VCaP (cell line): Measurements from ENCODE around the gene CCDC141.
"Not testable (repeated sequence)": the region's sequence is repeated elsewhere in the genome, so short reads cannot be mapped to it uniquely, and the experiment has no call there.

Experiments
- H3K27ac ChIP-seq: fragments of 450-650 bp; 2 replicates; pipeline ENCODE4 v1.5.1; 2017
- TF ChIP-seq, protein P1 (sequence below): fragments of 450-650 bp; conservative IDR thresholded peaks from 2 replicates; pipeline ENCODE4 v1.5.1; 2017; ENCODE audit warnings: mild to moderate bottlenecking, moderate library complexity

CCDC141 gene

GRCh38 chr2:179049546-179050311 lies at the start of gene CCDC141:
Gene CCDC141, minus strand, starts transcription at chr2:179050137. Its CDS starts 196 bp downstream, at chr2:179049941.
- TF ChIP-seq, protein P1, sequence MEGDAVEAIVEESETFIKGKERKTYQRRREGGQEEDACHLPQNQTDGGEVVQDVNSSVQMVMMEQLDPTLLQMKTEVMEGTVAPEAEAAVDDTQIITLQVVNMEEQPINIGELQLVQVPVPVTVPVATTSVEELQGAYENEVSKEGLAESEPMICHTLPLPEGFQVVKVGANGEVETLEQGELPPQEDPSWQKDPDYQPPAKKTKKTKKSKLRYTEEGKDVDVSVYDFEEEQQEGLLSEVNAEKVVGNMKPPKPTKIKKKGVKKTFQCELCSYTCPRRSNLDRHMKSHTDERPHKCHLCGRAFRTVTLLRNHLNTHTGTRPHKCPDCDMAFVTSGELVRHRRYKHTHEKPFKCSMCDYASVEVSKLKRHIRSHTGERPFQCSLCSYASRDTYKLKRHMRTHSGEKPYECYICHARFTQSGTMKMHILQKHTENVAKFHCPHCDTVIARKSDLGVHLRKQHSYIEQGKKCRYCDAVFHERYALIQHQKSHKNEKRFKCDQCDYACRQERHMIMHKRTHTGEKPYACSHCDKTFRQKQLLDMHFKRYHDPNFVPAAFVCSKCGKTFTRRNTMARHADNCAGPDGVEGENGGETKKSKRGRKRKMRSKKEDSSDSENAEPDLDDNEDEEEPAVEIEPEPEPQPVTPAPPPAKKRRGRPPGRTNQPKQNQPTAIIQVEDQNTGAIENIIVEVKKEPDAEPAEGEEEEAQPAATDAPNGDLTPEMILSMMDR = no peak
- no peak within 1 kb of the TSS for H3K27ac ChIP-seq

DNA sequence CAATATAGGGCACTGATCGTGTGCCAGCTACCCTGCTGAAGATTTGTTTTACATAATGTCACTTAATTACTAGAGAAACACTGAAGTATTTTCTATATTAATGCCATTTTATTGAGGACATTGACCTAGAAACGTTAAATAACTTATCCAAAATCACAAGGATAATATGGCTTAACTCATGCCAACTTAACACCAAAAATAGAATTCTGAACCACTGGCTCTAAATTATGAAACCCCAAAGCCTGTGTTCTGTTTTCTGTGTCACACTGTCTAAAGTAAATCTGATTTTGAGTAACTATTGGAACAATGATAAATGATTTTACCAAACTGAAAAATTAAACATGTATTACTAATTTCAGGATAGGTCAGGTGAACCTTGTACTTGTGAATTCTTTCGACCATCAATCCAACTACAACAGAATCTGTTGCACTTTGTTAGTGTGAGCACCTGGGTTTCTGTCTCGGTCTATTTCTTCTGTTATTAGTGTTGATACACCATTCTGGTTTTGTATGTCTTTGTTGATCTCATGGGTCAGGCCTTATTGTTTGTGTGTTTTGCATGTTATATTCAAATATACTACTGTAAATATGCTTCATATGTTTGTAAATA lies 48.2 kb upstream of the CCDC141 start:
- TF ChIP-seq, protein P1 = no peak
- no peak overlapping the region for H3K27ac ChIP-seq

DNA sequence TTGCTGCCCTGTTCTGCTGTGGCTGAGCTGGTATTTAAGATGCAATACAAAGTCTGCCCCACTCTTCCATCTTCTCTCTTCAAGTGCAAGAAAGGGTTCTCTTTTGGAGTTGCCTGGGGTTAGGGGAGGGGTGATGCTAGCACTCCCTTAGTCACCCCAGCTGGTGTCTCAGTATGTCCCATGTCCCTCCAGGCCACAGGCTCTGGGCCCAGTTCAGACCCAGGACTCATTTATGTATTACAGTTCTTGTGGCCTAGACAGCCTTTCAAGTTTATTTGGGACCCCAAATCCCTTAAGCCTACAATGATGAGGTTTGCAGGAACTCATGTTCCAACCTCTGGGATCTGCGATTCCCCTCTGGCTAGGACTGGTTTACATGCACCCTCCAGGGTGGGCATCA lies 47.2 kb upstream of the CCDC141 start:
- H3K27ac ChIP-seq = no peak overlapping the region
- TF ChIP-seq, protein P1 = no peak

- H3K27ac ChIP-seq = no peak overlapping the region
- TF ChIP-seq, protein P1 = no peak
Observed at GRCh38 chr2:179096090-179096489, 46.2 kb upstream of the CCDC141 start.

DNA sequence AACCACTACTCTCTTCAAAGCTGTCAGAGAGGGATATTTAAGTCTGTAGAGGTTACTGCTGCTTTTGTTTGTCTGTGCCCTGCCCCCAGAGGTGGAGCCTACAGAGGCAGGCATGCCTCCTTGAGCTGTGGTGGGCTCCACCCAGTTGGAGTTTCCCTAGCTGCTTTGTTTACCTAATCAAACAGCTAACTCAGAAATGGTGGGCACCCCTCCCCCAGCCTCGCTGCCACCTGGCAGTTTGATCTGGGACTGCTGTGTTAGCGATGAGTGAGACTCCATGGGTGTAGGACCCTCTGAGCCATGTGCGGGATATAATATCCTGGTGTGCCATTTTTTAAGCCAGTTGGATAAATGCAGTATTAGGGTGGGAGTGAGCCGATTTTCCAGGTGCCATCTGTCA lies 43.0 kb upstream of the CCDC141 start:
- not testable (repeated sequence) for H3K27ac ChIP-seq

GRCh38 chr2:179082697-179083096 lies 32.8 kb upstream of the CCDC141 start:
- TF ChIP-seq, protein P1 = no peak
- no peak overlapping the region for H3K27ac ChIP-seq

GRCh38 chr2:179081954-179082353 lies 32.0 kb upstream of the CCDC141 start:
- no peak overlapping the region for H3K27ac ChIP-seq
- TF ChIP-seq, protein P1 = no peak

GRCh38 chr2:179072527-179072926 lies 22.6 kb upstream of the CCDC141 start:
- H3K27ac ChIP-seq = no peak overlapping the region
- TF ChIP-seq, protein P1 = no peak
